H1 (cell line): ENCODE results near the gene TNIP1. TPM values are rescaled to one million over a fixed set of nuclear protein-coding genes. Genes with fewer than 3 reads are reported as not detected.

Experiments used
- CTCF ChIA-PET: fragments of 300-600 bp; sonication (Branson Sonifier 250); formaldehyde crosslinking; loops from one replicate; lab custom pipeline; 2021; ENCODE audit not compliant: partially characterized antibody; lab: Charles Lee
- POLR2A ChIA-PET: fragments of 300-600 bp; sonication (Branson Sonifier 250); formaldehyde crosslinking; loops from one replicate; lab custom pipeline; 2021; ENCODE audit warnings: inconsistent platforms; ENCODE audit not compliant: partially characterized antibody; lab: Charles Lee
- DNase-seq, 2 experiments: peaks; one replicate each; pipeline versions ENCODE4 v3.0.0 to v3.0.0-alpha.2; 2010 to 2022; ENCODE audit warnings: low spot score in 2 of 2, low read depth in 1 of 2, mixed read lengths in 1 of 2
- FAIRE-seq: peaks from 2 replicates; lab custom pipeline; 2011; peaks lifted over from hg19 to GRCh38; lab: Jason Lieb, UNC
- H2AFZ ChIP-seq: 2 replicates; pipeline ENCODE4 v1.8.1; 2012; ENCODE audit warnings: low read length, inconsistent platforms
- H2AK5ac ChIP-seq: 2 replicates; pipeline ENCODE4 v1.6.1; 2013; ENCODE audit warnings: low read depth, low read length
- H2BK120ac ChIP-seq: replicated peaks from 2 replicates; pipeline ENCODE3; 2013; ENCODE audit warnings: low read depth, low read length, inconsistent platforms
- H2BK12ac ChIP-seq: 2 replicates; pipeline ENCODE4 v1.6.1; 2013; ENCODE audit warnings: low read depth, low read length
- H2BK15ac ChIP-seq: 2 replicates; pipeline ENCODE4 v1.6.1; 2013; ENCODE audit warnings: low read length
- H2BK20ac ChIP-seq: 2 replicates; pipeline ENCODE4 v1.6.1; 2013; ENCODE audit warnings: low read length
- H2BK5ac ChIP-seq: 2 replicates; pipeline ENCODE4 v1.6.1; 2013; ENCODE audit warnings: low read depth, low read length
- H3K14ac ChIP-seq: 2 replicates; pipeline ENCODE4 v1.6.1; 2013; ENCODE audit warnings: inconsistent platforms; ENCODE audit not compliant: insufficient read length
- H3K18ac ChIP-seq: 2 replicates; pipeline ENCODE4 v1.6.1; 2013; ENCODE audit warnings: low read length; ENCODE audit errors: extremely low read depth
- H3K23ac ChIP-seq: 2 replicates; pipeline ENCODE4 v1.6.1; 2013; ENCODE audit warnings: inconsistent platforms; ENCODE audit not compliant: insufficient read length
- H3K23me2 ChIP-seq: 2 replicates; pipeline ENCODE4 v1.6.1; 2013; ENCODE audit warnings: low read depth, low read length
- H3K27ac ChIP-seq: 2 replicates; pipeline ENCODE4 v1.6.1; 2011; ENCODE audit warnings: low read depth, low read length, inconsistent platforms
- H3K27me3 ChIP-seq, 4 experiments: replicated peaks in 1 of 4; 1 replicate in 1 of 4; 2 replicates in 3 of 4; pipeline versions ENCODE4 v1.6.1 to v1.8.1; 2011 to 2013; ENCODE audit warnings: low read length in 3 of 4, mild to moderate bottlenecking in 3 of 4, inconsistent platforms in 2 of 4, mixed read lengths in 2 of 4, moderate library complexity in 1 of 4; ENCODE audit not compliant: control insufficient read depth in 3 of 4, insufficient read depth in 3 of 4; ENCODE audit errors: extremely low read depth in 1 of 4
- H3K36me3 ChIP-seq, 4 experiments: 2 replicates each; pipeline versions ENCODE4 v1.6.1 to v1.8.1; 2011 to 2013; ENCODE audit warnings: mild to moderate bottlenecking in 4 of 4, low read length in 3 of 4, moderate library complexity in 2 of 4, control low read depth in 1 of 4, inconsistent platforms in 1 of 4; ENCODE audit not compliant: insufficient read depth in 4 of 4, control insufficient read depth in 2 of 4
- H3K4ac ChIP-seq: replicated peaks from 2 replicates; pipeline ENCODE3; 2013; ENCODE audit warnings: low read length, low read depth, mixed read lengths, inconsistent platforms; ENCODE audit not compliant: insufficient read length
- H3K4me1 ChIP-seq, 4 experiments: replicated peaks in 1 of 4; 1 replicate in 1 of 4; 2 replicates in 3 of 4; pipeline versions ENCODE4 v1.6.1 to v1.8.1; 2011 to 2013; ENCODE audit warnings: low read length in 3 of 4, inconsistent platforms in 2 of 4, mixed read lengths in 1 of 4; ENCODE audit not compliant: insufficient read depth in 4 of 4, control insufficient read depth in 3 of 4
- H3K4me2 ChIP-seq, 2 experiments: 2 replicates each; pipeline versions ENCODE4 v1.6.1 to v1.8.1; 2011 to 2013; ENCODE audit warnings: low read depth in 2 of 2, low read length in 2 of 2, control low read depth in 1 of 2, inconsistent platforms in 1 of 2, mild to moderate bottlenecking in 1 of 2; ENCODE audit not compliant: insufficient read depth in 1 of 2
- H3K4me3 ChIP-seq, 4 experiments: fragments of 200-600, 300-600 bp in 1 of 4; sonication (generic), shearing (Covaris generic), sonication (Bioruptor Twin) in 1 of 4; 2 replicates each; pipeline versions ENCODE4 v1.5.1 to v1.8.1; 2011 to 2016; ENCODE audit warnings: low read length in 4 of 4, low read depth in 3 of 4, control low read depth in 2 of 4, inconsistent platforms in 2 of 4, mild to moderate bottlenecking in 2 of 4, mixed read lengths in 1 of 4, moderate library complexity in 1 of 4; ENCODE audit not compliant: insufficient read depth in 2 of 4; ENCODE audit errors: extremely low read depth in 1 of 4
- H3K56ac ChIP-seq: replicated peaks from 2 replicates; pipeline ENCODE3; 2013; ENCODE audit warnings: low read depth, mild to moderate bottlenecking, mixed read lengths, low read length, inconsistent platforms; ENCODE audit not compliant: insufficient read length
- H3K79me1 ChIP-seq: 2 replicates; pipeline ENCODE4 v1.6.1; 2013; ENCODE audit warnings: low read depth, low read length, control low read depth
- H3K79me2 ChIP-seq, 2 experiments: 2 replicates each; pipeline versions ENCODE4 v1.6.1 to v1.8.1; 2012 to 2013; ENCODE audit warnings: low read length in 2 of 2, mild to moderate bottlenecking in 2 of 2, inconsistent platforms in 1 of 2; ENCODE audit not compliant: insufficient read depth in 2 of 2, control insufficient read depth in 1 of 2
- H3K9ac ChIP-seq, 4 experiments: replicated peaks in 1 of 4; 1 replicate in 1 of 4; 2 replicates in 3 of 4; pipeline versions ENCODE4 v1.6.1 to v1.8.1; 2011 to 2013; ENCODE audit warnings: low read depth in 3 of 4, low read length in 3 of 4, control low read depth in 2 of 4, mild to moderate bottlenecking in 2 of 4, moderate library complexity in 2 of 4, inconsistent platforms in 1 of 4; ENCODE audit errors: extremely low read depth in 1 of 4
- H3K9me3 ChIP-seq, 2 experiments: 2 replicates each; pipeline versions ENCODE4 v1.6.1 to v1.8.1; 2012 to 2013; ENCODE audit warnings: mild to moderate bottlenecking in 2 of 2, moderate library complexity in 2 of 2, control low read depth in 1 of 2, inconsistent platforms in 1 of 2, low read depth in 1 of 2, low read length in 1 of 2, mixed read lengths in 1 of 2; ENCODE audit not compliant: insufficient read depth in 2 of 2
- H4K20me1 ChIP-seq, 2 experiments: replicated peaks in 1 of 2; 2 replicates each; pipeline versions ENCODE3 to v1.8.1; 2011 to 2013; ENCODE audit warnings: inconsistent platforms in 2 of 2, low read length in 2 of 2, mild to moderate bottlenecking in 1 of 2; ENCODE audit not compliant: insufficient read depth in 2 of 2, control insufficient read depth in 1 of 2
- H4K5ac ChIP-seq: 2 replicates; pipeline ENCODE4 v1.6.1; 2013; ENCODE audit warnings: low read length, low read depth, mixed read lengths, inconsistent platforms; ENCODE audit not compliant: insufficient read length
- H4K8ac ChIP-seq: 2 replicates; pipeline ENCODE4 v1.8.0; 2013; ENCODE audit warnings: mild to moderate bottlenecking, moderate library complexity, low read length, inconsistent platforms; ENCODE audit not compliant: insufficient read depth; ENCODE audit errors: extremely low read depth
- H4K91ac ChIP-seq: replicated peaks from 2 replicates; pipeline ENCODE3; 2013; ENCODE audit warnings: low read length, mixed read lengths, inconsistent platforms; ENCODE audit not compliant: insufficient read length
- ATF2 ChIP-seq: IDR thresholded peaks from 2 replicates; pipeline ENCODE4 v1.6.1; 2012; ENCODE audit warnings: low read length, inconsistent platforms
- ATF3 ChIP-seq: IDR thresholded peaks from 2 replicates; pipeline ENCODE4 v1.6.1; 2011; ENCODE audit warnings: low read depth, mild to moderate bottlenecking, low read length; ENCODE audit not compliant: insufficient read depth
- CREB1 ChIP-seq: IDR thresholded peaks from 2 replicates; pipeline ENCODE4 v1.6.1; 2012; ENCODE audit warnings: inconsistent platforms
- E2F6 ChIP-seq: IDR thresholded peaks from 2 replicates; pipeline ENCODE4 v1.6.1; 2012; ENCODE audit warnings: inconsistent platforms
- EP300 ChIP-seq, 2 experiments: IDR thresholded peaks; 1 replicate in 1 of 2; 2 replicates in 1 of 2; pipeline ENCODE4 v1.6.1; 2011 to 2012; ENCODE audit warnings: low read depth in 2 of 2, low read length in 2 of 2, mild to moderate bottlenecking in 2 of 2, borderline replicate concordance in 1 of 2, inconsistent platforms in 1 of 2, moderate library complexity in 1 of 2
- KDM4A ChIP-seq: IDR thresholded peaks from one replicate; pipeline ENCODE4 v1.7.1; 2012; ENCODE audit warnings: low read depth, mild to moderate bottlenecking, moderate library complexity, low read length, inconsistent platforms; ENCODE audit not compliant: severe bottlenecking
- MAFK ChIP-seq: IDR thresholded peaks from 2 replicates; pipeline ENCODE4 v1.6.1; 2012; ENCODE audit warnings: low read depth, mild to moderate bottlenecking, improper control_type of control experiment, low read length
- RFX5 ChIP-seq: IDR thresholded peaks from 2 replicates; pipeline ENCODE4 v1.6.1; 2011; ENCODE audit warnings: low read depth, low read length, improper control_type of control experiment, borderline replicate concordance
- SIX5 ChIP-seq: IDR thresholded peaks from 2 replicates; pipeline ENCODE4 v1.6.1; 2011; ENCODE audit warnings: mild to moderate bottlenecking, low read depth, low read length
- SP2 ChIP-seq: IDR thresholded peaks from 2 replicates; pipeline ENCODE4 v1.6.1; 2012; ENCODE audit warnings: mild to moderate bottlenecking, low read length, inconsistent platforms
- SP4 ChIP-seq: IDR thresholded peaks from 2 replicates; pipeline ENCODE4 v1.6.1; 2012; ENCODE audit warnings: low read length, inconsistent platforms
- WGBS, 2 experiments: shearing (Covaris generic) in 1 of 2; methylation state at CpG; one replicate each; pipeline versions ENCODE4 v1.1.6 to v1.1.7; 2013 to 2015; ENCODE audit warnings: low lambda C conversion rate in 2 of 2, mixed read lengths in 2 of 2, inconsistent platforms in 1 of 2, low coverage in 1 of 2, missing lambda C conversion rate in 1 of 2; ENCODE audit not compliant: insufficient replicate concordance in 2 of 2, insufficient coverage in 1 of 2, insufficient read length in 1 of 2; ENCODE audit errors: extremely low coverage in 1 of 2, missing lambda C conversion rate in 1 of 2; 5-methylcytosine and 5-hydroxymethylcytosine counted together
- polyA plus RNA-seq, 7 experiments: library from polyadenylated mRNA; depleted of rRNA in 3 of 7; stranded (reverse) in 5 of 7; unstranded in 2 of 7; fragments of >200 nt in 5 of 7; fragments of 200-250 nt in 2 of 7; gene quantifications; 1 replicate in 5 of 7; 2 replicates in 1 of 7; 4 replicates in 1 of 7; pipeline versions ENCODE4 v1.2.1 to v1.2.3, GENCODE V29; 2011 to 2013; ENCODE audit warnings: missing spikeins in 2 of 7, mixed read lengths in 2 of 7
- total RNA-seq: library from RNA; stranded (reverse); fragmentation: NEBNext Ultra II Directional; extraction: Animal tissue kit (Norgen Biotek cat#: 25700); gene quantifications from 2 replicates; pipeline ENCODE4 v1.2.1, GENCODE V29; 2021

TNIP1 gene
- total and polyA plus RNA-seq, 2 of the 8 experiments (the other 6 are each of a cell fraction or from before 2014, with no cell fraction given) = 14.2 to 31.9 TPM

- no peak overlapping the region for H3K27ac ChIP-seq
- peaks cover 2% of the 10 kb centered on the region; the same call in 1 of the 2 replicates for H3K23me2 ChIP-seq
- no peak overlapping the region for H3K14ac ChIP-seq
- no peaks in the 10 kb centered on the region for H3K79me1 ChIP-seq
- no peak overlapping the region for H4K8ac ChIP-seq
- WGBS, 2 experiments = 93% methylated on average over 7 of the region's 7 CpGs; no CpG with 5 or more reads in 1 of the 2 experiments
- no peak overlapping the region for H2BK20ac ChIP-seq
- H3K56ac ChIP-seq = no peak overlapping the region
- H3K79me2 ChIP-seq = no peaks in the 10 kb centered on the region
- H4K91ac ChIP-seq = no peak overlapping the region
- no peak overlapping the region for H2BK5ac ChIP-seq
- ChIA-PET CTCF (interaction anchor here (1.4 to 29.9 kb wide), 5 partner anchors 9 to 58 kb away, joined by 4 to 777 read pairs (median 36); no protein-coding TSS in a partner anchor), POLR2A (no interaction called here)
- DNase-seq (no peak), FAIRE-seq (no peak)
- H3K4me3 ChIP-seq = no peak overlapping the region
- H2AK5ac ChIP-seq = no peak overlapping the region
- H2AFZ ChIP-seq = no peak overlapping the region
- H3K23ac ChIP-seq = no peak overlapping the region
- H3K4me1 ChIP-seq = no peaks in the 10 kb centered on the region
- peaks cover 2 to 4% of the 10 kb centered on the region in 2 experiments for H4K20me1 ChIP-seq
- H2BK12ac ChIP-seq = no peak overlapping the region
- no peaks in the 10 kb centered on the region for H3K9me3 ChIP-seq
- H2BK15ac ChIP-seq = no peak overlapping the region
- H3K27me3 ChIP-seq = no peaks in the 10 kb centered on the region; a peak in 1 of 7 replicates
- no peak overlapping the region for H3K9ac ChIP-seq
- H4K5ac ChIP-seq = no peak overlapping the region
- no peak overlapping the region for H3K18ac ChIP-seq
- H2BK120ac ChIP-seq = no peak overlapping the region
- H3K4ac ChIP-seq = no peak overlapping the region
- peaks cover 0 to 15% (median 7%) of the 10 kb centered on the region in 4 experiments; a peak in 5 of 8 replicates for H3K36me3 ChIP-seq
- no peak overlapping the region for H3K4me2 ChIP-seq
- TF ChIP-seq SIX5 (no peak), E2F6 (no peak), KDM4A (no peak), SP4 (no peak), EP300 (IDR thresholded peaks at IDR 0.05; ENCODE audit: borderline replicate concordance in 1 of 2, low read depth in 2 of 2, low read length in 2 of 2) (no peak), ATF3 (no peak), RFX5 (no peak), CREB1 (no peak), ATF2 (no peak), SP2 (no peak), MAFK (no peak)
Measured at GRCh38 chr5:151107084-151107483, 26.2 kb upstream of the TNIP1 start.
